NCI-H748 treated with DMSO at 0.1 percent for 48 hours (cell line): ENCODE measurements around the gene PPP1R9B.

Experiments used
- DNase-seq: peaks from one replicate; lab custom pipeline; 2025; lab: John Stamatoyannopoulos, UW

PPP1R9B gene

DNA sequence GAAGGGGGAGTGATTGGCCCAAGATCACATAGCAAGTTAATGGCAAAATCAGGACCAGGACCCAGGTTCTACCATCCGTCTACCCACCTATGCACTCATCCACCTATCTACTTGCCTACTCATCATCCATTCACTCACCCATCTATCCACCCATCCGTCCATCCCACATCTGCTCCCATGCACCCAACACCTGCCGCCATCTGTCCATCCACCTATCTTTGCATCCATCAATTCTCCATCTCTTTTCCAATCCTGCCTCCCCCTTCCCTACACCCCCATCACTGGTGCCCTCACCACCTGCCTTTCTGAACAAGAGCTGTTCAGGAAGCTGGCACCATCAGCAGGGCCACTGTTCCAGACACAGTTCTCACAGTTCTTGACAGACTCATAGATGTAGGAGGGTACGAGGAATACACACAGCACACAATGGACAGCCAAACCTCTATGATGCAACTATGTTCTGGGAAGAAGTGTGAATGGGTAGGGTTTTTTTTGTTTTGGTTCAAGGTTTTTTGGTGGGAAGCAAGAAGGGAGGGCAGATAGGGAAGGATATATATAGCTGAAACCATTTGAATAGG, 25.0 kb downstream of the PPP1R9B start:
- no peak for DNase-seq

- no peak for DNase-seq
Measured at GRCh38 chr17:50123649-50124349, 26.7 kb downstream of the PPP1R9B start.

DNA sequence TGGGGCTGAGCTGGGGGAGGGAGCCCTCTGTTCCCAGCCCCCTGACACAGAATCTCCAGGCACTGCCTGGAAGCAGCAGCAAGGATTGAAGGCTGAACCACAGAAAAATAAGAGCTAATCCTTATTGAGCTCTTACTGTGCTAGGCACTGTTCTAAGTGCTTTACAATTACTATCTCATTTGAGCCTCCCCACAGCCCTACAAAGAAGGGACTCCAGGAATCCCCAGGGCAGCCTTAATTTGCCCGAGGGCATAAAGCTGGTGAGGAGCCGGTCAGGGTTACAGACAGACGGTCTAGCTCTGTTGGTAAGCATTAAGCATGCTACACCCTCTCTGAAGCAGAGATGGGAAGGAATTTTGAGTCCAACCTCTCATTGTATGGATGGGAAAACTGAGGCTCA, 27.5 kb downstream of the PPP1R9B start:
- DNase-seq = no peak

DNA sequence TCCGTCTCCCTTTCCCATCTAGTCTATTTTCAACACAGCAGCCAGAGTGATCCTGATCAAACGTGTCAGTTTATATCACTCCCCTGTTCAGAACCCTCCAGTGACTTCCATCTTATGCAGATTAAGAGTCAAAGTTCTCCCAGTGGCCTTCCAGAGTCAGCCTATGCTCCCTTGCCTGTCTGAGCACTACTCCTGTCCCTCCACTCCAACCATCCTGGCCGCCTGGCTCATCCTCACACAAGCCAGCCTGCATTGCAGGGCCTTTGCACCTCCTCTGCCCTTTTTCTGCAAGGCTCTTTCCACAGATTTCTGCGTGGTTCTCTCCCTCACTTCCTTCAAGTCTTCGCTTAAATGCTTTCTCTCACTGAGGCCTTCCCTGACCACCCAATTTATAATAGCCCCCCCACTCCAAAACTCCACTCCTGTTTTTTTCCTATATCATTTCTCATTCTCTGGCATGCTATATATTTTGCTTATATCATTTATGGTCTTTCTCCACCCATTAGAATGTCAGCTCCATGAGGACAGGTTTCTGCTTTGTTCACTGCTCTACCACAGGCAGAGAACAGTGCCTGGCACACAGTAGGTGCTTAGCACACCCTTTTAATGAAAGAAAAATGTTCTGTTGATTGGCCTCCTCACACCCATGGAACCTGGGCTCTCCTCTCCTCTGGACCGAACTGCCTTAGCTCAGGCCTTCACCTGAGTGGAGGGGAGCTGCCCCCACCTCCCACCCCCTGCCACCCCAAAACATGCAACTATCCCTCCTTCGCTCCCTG, 29.8 kb downstream of the PPP1R9B start:
- DNase-seq = no peak

DNA sequence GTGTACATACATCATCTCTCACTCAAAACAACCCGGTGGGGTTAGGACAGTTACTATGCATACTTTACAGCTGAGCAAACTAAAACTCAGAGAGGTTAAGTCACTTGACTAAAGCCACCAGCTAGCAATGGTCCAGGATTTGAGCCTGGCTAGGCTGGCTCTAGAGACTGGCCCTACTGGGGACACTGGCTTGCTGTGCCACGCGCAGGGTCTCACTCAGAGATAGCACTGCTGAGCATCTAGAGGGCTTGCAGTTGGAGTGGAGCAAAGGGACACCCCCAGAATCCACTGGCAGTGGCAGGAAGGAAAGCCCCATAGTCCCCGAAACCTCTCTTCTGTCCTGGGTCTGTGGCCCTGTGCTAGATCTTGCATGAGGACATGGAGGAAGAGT, 31.7 kb downstream of the PPP1R9B start:
- DNase-seq = no peak

GRCh38 chr17:50118076-50118827, 32.2 kb downstream of the PPP1R9B start:
- DNase-seq = no peak

DNA sequence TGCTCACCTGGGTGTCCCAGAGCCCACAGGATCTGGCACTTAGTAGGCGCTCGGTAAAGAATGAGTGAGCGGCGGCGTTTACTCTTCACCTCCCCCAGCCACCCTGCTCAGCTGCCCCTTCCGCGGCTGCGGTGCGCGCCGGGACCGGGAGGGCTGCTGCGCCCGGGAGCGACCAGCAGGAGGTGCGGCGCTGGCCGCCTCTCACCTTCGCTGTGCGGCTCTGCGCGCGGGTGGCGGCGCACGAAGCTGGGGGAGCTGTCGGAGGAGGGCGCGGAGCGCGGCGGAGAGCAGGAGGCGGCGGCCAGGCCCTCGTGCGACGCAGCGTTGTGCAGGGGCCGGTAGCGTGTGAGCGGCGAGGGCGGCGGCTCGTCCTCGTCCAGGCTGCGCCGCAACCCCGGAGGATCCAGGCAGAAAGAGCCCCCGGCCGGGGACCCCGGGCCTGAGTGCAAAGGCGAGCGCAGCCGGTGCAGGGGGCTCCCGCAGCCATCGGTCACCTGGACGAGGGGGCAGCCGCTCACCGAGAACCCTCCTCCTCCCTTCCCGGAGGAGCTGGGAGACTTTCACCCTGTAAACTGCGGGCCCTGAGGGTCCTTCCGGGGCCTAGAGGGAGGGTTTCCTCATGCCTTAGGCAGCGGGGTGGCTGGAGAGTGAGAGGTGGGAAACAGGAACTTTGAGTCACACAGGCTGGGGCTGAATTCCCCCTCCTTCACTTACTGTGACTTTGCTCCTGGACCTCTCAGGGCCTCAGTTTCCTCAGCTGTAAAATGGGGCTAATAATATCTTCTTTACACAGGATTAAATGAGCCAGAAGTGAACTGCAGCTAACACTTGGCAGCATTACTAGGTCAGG, 33.0 kb downstream of the PPP1R9B start:
- DNase-seq = no peak

GRCh38 chr17:50115756-50116155, 34.7 kb downstream of the PPP1R9B start:
- DNase-seq = no peak

- peak; percentile 59 for DNase-seq
Measured at GRCh38 chr17:50114849-50115357, 35.6 kb downstream of the PPP1R9B start.

DNA sequence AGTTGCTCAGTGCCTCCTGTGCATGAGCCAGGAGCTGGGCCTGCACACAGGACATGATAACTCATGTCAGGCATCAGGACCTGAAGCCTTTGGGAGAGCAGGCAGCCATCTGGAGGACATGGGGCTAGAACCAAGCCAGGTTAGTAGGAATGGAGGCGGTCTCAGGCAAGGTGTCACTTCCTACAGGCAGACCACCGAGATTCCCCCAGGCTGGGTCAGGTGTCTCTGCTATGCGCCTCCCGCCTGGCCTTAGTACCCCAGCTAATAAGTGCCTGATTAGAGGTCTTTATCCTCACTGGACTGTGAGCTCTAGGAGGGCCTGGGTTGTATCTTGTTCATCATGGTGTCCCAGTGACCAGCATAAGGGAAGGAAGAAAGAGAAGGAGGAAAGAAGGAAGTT, 36.1 kb downstream of the PPP1R9B start:
- no peak for DNase-seq

DNA sequence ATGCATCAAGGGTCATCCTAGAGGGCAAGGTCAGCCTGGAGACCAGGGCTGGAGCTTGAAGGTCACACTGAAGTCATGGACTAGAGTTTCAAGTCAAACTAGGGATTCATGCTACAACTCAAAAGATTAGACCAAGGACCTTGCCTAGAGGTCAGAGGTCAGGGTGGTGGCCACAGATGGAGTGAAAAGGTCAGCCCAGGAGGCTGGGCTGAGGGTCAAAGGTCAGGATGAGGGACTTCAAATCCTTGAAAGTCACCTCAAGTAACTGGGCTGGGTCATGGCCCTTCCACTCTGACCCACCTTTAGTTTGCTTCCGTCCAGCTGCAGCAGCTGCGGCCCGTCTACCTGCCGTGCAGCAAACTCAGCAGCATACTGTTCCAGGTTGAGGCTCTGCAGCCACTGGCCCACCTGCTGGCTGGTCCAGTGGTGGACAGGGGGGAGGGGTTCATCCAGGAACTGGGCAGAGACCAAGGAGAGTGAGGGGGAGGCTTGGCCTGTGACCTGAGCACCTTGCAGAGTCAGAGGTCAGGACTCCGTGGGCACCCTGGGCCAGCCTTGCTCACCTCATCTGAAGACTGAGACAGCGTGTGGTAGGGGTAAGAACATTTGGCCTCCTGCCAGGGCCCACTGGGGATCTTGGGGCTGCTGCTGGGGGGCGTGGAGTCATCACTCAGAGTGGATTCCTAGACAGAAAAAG, 36.7 kb downstream of the PPP1R9B start:
- DNase-seq = no peak

DNA sequence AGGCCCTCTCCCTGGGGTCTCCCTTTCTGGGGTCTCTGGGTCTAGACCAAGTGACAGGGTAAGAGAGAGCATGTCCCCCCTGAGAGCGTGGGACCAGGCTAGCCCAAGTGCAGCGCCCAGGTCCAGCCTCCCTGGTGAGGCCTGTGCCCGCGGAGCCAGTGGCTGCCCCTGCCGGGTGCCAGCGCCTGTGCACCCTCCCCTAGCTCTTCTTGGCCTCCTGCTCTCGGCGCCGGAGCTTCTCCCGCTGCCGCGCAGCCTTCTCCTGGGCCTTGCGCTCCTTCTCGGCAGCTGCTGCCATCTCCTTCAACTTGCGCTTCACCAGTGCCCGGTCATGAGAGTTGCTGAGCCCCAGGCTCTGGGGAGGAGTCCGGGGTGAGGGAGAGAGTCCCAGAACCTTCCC, 37.8 kb downstream of the PPP1R9B start:
- DNase-seq = no peak

- no peak for DNase-seq
Measured at GRCh38 chr17:50111673-50112655, 38.5 kb downstream of the PPP1R9B start.

DNA sequence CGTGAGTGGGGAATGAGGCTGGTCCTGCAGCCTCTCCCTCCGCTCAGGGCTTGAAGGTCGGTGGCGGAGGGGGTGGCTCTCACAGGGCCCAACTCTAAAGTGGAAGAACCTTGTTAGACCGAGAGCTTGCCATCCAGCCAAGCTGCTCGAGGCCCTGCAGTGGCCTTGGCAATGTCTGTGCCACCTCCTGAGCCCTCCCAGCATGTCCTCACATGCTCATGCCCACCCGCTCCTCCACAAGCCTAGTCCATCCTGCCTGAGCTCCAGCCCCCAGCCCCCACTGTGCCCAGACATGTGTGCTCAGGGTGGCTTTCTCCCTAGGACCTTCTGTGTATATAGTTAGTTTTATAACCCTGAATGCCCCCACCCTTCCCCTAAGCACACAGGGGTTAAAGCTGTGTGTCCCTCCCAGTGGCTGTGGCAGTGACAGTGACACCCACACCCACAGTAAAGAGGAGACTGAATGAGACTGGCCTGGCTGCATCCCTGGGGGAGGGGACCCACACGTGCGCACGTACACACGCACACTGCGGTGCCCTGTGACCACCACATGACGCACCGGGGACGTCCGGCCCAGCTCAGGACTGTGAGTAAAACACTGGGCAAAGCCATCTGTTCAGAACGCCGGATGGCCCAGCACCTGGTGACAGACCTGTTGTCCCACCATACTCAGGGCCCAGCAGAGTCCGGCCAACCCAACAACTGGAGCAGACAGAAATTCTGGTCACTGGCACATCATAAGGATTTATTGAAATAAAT, 39.7 kb downstream of the PPP1R9B start:
- DNase-seq = no peak

DNA sequence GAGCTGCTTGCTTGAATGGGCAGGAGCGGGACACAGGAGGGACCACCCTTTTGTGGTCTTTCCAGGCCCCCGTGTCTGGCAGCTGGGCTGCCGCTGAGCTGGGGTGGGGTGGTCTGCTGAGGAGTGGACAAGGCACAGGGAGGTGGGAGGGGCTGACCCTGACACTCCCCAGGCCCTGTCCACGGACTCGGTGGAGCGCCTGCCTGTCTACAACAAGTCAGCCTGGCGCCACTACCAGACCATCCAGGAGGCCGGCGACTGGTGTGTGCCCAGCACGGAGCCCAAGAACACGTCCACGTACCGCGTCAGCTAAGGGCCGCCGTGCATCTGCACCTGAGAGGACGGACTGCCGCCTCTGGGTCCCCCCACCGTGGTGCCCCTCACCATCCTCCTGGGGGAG, 40.7 kb downstream of the PPP1R9B start:
- no peak for DNase-seq

DNA sequence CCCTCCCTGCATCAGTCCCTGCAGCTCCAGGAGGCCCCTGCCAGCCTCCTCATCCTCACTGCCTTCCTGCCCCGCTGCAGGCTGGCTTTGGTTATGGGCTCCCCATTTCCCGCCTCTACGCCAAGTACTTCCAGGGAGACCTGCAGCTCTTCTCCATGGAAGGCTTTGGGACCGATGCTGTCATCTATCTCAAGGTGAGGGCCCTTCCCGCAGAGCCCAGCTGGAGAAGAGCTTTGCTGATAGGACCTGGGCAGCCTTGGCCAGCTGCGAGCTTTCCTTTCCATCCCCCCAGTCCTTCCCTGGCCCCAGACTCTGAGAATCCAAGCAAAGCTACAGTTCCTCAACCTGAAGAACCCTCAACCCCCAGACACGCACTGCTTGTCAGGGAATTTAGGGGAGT, 41.3 kb downstream of the PPP1R9B start:
- DNase-seq = no peak

DNA sequence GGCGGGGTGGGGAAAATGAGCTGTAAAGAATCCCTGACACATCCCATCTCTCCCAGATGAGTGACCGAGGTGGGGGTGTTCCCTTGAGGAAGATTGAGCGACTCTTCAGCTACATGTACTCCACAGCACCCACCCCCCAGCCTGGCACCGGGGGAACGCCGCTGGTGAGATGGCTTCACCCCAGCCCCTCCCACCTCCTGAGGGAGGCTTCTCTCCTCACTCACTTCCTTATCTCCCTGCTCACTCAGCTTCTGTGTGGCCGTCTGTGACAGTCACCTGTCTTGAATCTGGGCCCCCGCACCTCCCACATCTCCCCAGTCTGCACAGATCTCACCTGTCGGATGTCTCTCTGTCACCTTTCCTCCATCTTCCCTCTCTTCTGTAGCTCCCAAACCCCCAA, 41.9 kb downstream of the PPP1R9B start:
- DNase-seq = no peak

GRCh38 chr17:50107790-50108414, 42.6 kb downstream of the PPP1R9B start:
- no peak for DNase-seq
